Measurements from ENCODE around the gene ERN1. TPM values are rescaled to one million over a fixed set of nuclear protein-coding genes. Genes with fewer than 3 reads are reported as not detected.

Gene ERN1
- total and polyA plus RNA-seq, 2 experiments from 2014 or later = 10.3 to 16.5 TPM

GRCh38 chr17:64160378-64160777 is 30.4 kb upstream of the ERN1 start:
- Histone ChIP-seq H4K20me1 (ENCODE audit: insufficient read depth, poor library complexity, severe bottlenecking) (no peaks in the 10 kb centered on the region), H2AFZ (no peak overlapping the region), H3K27ac (no peak overlapping the region), H3K4me3 (no peak overlapping the region), H3K9me3 (ENCODE audit: low read depth) (no peaks in the 10 kb centered on the region), H3K36me3 (replicated peaks; ENCODE audit: insufficient read depth, low read depth) (no peaks in the 10 kb centered on the region), H3K27me3 (no peaks in the 10 kb centered on the region), H3K79me2 (no peaks in the 10 kb centered on the region), H3K9me2 (replicated peaks; ENCODE audit: insufficient read depth) (no peaks in the 10 kb centered on the region), H3K4me1 (ENCODE audit: insufficient read depth) (peaks cover 31% of the 10 kb centered on the region), H3K4me2 (no peak overlapping the region)
- WGBS (ENCODE audit: low lambda C conversion rate, missing lambda C conversion rate) = 79% methylated on average over 4 of the region's 4 CpGs
- TF ChIP-seq EZH2phosphoT487 (IDR thresholded peaks at IDR 0.05; ENCODE audit: low read depth, severe bottlenecking, unreplicated experiment) (no peak), EZH2 (IDR thresholded peaks at IDR 0.05; ENCODE audit: borderline replicate concordance) (no peak)
- TF ChIP-seq, protein P1, sequence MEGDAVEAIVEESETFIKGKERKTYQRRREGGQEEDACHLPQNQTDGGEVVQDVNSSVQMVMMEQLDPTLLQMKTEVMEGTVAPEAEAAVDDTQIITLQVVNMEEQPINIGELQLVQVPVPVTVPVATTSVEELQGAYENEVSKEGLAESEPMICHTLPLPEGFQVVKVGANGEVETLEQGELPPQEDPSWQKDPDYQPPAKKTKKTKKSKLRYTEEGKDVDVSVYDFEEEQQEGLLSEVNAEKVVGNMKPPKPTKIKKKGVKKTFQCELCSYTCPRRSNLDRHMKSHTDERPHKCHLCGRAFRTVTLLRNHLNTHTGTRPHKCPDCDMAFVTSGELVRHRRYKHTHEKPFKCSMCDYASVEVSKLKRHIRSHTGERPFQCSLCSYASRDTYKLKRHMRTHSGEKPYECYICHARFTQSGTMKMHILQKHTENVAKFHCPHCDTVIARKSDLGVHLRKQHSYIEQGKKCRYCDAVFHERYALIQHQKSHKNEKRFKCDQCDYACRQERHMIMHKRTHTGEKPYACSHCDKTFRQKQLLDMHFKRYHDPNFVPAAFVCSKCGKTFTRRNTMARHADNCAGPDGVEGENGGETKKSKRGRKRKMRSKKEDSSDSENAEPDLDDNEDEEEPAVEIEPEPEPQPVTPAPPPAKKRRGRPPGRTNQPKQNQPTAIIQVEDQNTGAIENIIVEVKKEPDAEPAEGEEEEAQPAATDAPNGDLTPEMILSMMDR (IDR thresholded peaks at IDR 0.05; ENCODE audit: poor library complexity) = no peak
- DNase-seq (ENCODE audit: low spot score) = no peak

DNA sequence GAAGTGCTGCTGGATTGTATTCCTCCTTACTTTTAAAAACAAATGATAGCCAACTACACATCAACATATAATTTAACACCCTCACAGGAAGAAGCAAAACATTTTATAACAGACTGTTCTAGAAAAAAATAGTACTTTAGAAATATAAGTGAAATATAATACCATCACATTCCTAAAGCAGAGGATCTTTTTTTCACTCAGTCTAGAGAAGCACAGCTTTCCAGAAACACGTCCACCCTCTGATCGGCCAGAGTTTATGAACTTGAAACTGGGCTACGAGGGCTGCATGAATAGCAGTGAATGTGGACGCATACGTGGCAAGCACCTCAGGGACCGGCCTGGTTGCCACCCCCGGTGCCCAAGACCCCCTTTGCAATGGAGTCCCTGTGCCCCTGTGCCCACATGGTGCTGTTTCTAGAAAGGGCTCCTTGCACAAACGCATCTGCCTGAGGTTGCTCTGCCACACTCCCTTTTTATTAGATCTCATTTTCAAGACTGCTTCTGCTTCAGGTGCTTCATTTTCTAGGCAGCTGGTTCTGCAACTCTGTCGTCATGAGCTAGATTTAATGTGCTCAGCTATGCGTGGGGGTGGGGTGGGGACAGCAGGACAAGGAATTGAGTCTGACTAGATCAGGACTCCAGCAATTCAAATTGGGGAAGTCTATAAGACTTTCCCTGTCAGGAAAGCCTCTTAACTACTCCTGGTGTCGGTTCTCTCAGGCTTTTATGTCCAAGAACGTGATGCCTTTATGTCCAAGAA is 29.1 kb upstream of the ERN1 start:
- no peak overlapping the region for H2AFZ ChIP-seq
- H3K36me3 ChIP-seq (replicated peaks; ENCODE audit: insufficient read depth, low read depth) = no peaks in the 10 kb centered on the region
- H3K27me3 ChIP-seq = no peaks in the 10 kb centered on the region
- TF ChIP-seq, protein P1 (IDR thresholded peaks at IDR 0.05; ENCODE audit: poor library complexity) = no peak
- H3K9me3 ChIP-seq (ENCODE audit: low read depth) = no peaks in the 10 kb centered on the region
- H3K9me2 ChIP-seq (replicated peaks; ENCODE audit: insufficient read depth) = no peaks in the 10 kb centered on the region
- no peaks in the 10 kb centered on the region for H4K20me1 ChIP-seq (ENCODE audit: insufficient read depth, poor library complexity, severe bottlenecking)
- peak overlapping the region; percentile 70 for H3K27ac ChIP-seq
- peak overlapping the region; percentile 22 for H3K4me2 ChIP-seq
- no peak overlapping the region for H3K4me3 ChIP-seq
- H3K79me2 ChIP-seq = no peaks in the 10 kb centered on the region
- peaks cover 31% of the 10 kb centered on the region for H3K4me1 ChIP-seq (ENCODE audit: insufficient read depth)
- WGBS (ENCODE audit: low lambda C conversion rate, missing lambda C conversion rate) = 73% methylated on average over 12 of the region's 12 CpGs
- no peak for DNase-seq (ENCODE audit: low spot score)

DNA sequence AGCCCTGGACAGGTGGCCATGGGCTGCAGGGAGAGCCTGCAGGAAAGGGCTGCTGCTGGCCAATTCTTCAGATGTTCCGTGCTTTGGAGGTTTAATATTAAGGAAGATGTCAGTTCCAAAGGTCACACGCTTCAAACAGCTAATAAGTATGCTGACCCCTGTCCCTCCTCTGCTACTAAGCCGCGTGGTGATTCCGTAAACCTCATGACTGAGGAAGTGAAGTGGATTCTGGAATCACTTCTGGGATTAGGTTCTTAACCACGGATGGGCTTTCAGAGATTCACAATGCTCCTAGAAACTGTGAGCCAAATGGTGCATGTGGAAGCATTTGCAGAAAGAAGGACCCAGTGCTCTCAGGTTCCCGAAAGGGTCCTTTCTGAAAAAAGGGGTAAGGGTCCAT is 28.5 kb upstream of the ERN1 start:
- Histone ChIP-seq H2AFZ (no peak overlapping the region), H3K27ac (peak overlapping the region; percentile 70), H3K4me3 (no peak overlapping the region), H3K4me1 (ENCODE audit: insufficient read depth) (peaks cover 31% of the 10 kb centered on the region), H3K27me3 (no peaks in the 10 kb centered on the region), H3K9me2 (replicated peaks; ENCODE audit: insufficient read depth) (no peaks in the 10 kb centered on the region), H4K20me1 (ENCODE audit: insufficient read depth, poor library complexity, severe bottlenecking) (no peaks in the 10 kb centered on the region), H3K36me3 (replicated peaks; ENCODE audit: insufficient read depth, low read depth) (no peaks in the 10 kb centered on the region), H3K4me2 (no peak overlapping the region), H3K79me2 (no peaks in the 10 kb centered on the region), H3K9me3 (ENCODE audit: low read depth) (no peaks in the 10 kb centered on the region)
- no peak for DNase-seq (ENCODE audit: low spot score)
- 45% methylated on average over 7 of the region's 7 CpGs for WGBS (ENCODE audit: low lambda C conversion rate, missing lambda C conversion rate)
- TF ChIP-seq, protein P1 (IDR thresholded peaks at IDR 0.05; ENCODE audit: poor library complexity) = no peak
- no peak for TF ChIP-seq EZH2 (IDR thresholded peaks at IDR 0.05; ENCODE audit: borderline replicate concordance)
- TF ChIP-seq EZH2phosphoT487 (IDR thresholded peaks at IDR 0.05; ENCODE audit: low read depth, severe bottlenecking, unreplicated experiment) = no peak
